Skeletal muscle satellite cell (primary cell): ENCODE data around the gene ADGRV1.
A peak's percentile ranks its signal among the peaks of the same experiment; 100 is the strongest.

ENCODE experiments used
- H3K27me3 ChIP-seq: 2 replicates; pipeline ENCODE4 v1.7.0; 2013; ENCODE audit warnings: low read length; ENCODE audit not compliant: control insufficient read depth, insufficient read depth
- H3K36me3 ChIP-seq: 2 replicates; pipeline ENCODE4 v1.7.0; 2013; ENCODE audit warnings: mild to moderate bottlenecking, control low read depth, low read length; ENCODE audit not compliant: insufficient read depth
- H3K4me1 ChIP-seq: 2 replicates; pipeline ENCODE4 v1.7.0; 2013; ENCODE audit warnings: low read length; ENCODE audit not compliant: control insufficient read depth, insufficient read depth
- H3K4me2 ChIP-seq: 2 replicates; pipeline ENCODE4 v1.7.0; 2013; ENCODE audit warnings: mild to moderate bottlenecking, low read length
- H3K4me3 ChIP-seq: 2 replicates; pipeline ENCODE4 v1.7.0; 2013; ENCODE audit warnings: low read length
- H3K9ac ChIP-seq: 2 replicates; pipeline ENCODE4 v1.7.0; 2013; ENCODE audit warnings: mild to moderate bottlenecking, low read depth, low read length, moderate library complexity
- H3K9me3 ChIP-seq: replicated peaks from 2 replicates; pipeline ENCODE4 v1.7.0; 2013; ENCODE audit warnings: mild to moderate bottlenecking, control low read depth, low read length

ADGRV1 gene

GRCh38 chr5:91070761-91071550, 512.4 kb downstream of the ADGRV1 start:
- no peaks in the 10 kb centered on the region for H3K27me3 ChIP-seq
- H3K4me2 ChIP-seq: no peak overlapping the region
- H3K9me3 ChIP-seq: no peaks in the 10 kb centered on the region
- no peaks in the 10 kb centered on the region for H3K36me3 ChIP-seq
- no peak overlapping the region for H3K4me3 ChIP-seq
- H3K4me1 ChIP-seq: peaks cover 23% of the 10 kb centered on the region
- no peak overlapping the region for H3K9ac ChIP-seq

- H3K36me3 ChIP-seq: no peaks in the 10 kb centered on the region
Measured at GRCh38 chr5:91072881-91073280, 514.3 kb downstream of the ADGRV1 start.

GRCh38 chr5:91074615-91075014, 516.0 kb downstream of the ADGRV1 start:
- H3K9ac ChIP-seq: no peak overlapping the region
- H3K4me3 ChIP-seq: no peak overlapping the region
- H3K9me3 ChIP-seq: no peaks in the 10 kb centered on the region
- peaks cover 46% of the 10 kb centered on the region for H3K4me1 ChIP-seq
- no peaks in the 10 kb centered on the region for H3K36me3 ChIP-seq
- H3K27me3 ChIP-seq: no peaks in the 10 kb centered on the region
- H3K4me2 ChIP-seq: no peak overlapping the region

More at GRCh38 chr5:91072881-91073280, 514.3 kb downstream of the ADGRV1 start:
- Histone ChIP-seq H3K4me2 (peak overlapping the region; percentile 21), H3K9ac (no peak overlapping the region), H3K4me3 (no peak overlapping the region), H3K27me3 (no peaks in the 10 kb centered on the region), H3K4me1 (peaks cover 31% of the 10 kb centered on the region), H3K9me3 (no peaks in the 10 kb centered on the region)

- Histone ChIP-seq H3K4me2 (no peak overlapping the region), H3K4me1 (peaks cover 48% of the 10 kb centered on the region), H3K9ac (no peak overlapping the region), H3K4me3 (no peak overlapping the region), H3K9me3 (no peaks in the 10 kb centered on the region), H3K27me3 (no peaks in the 10 kb centered on the region), H3K36me3 (no peaks in the 10 kb centered on the region)
Measured at GRCh38 chr5:91076138-91076537, 517.5 kb downstream of the ADGRV1 start.

- H3K36me3 ChIP-seq: no peaks in the 10 kb centered on the region
- no peak overlapping the region for H3K9ac ChIP-seq
- peaks cover 46% of the 10 kb centered on the region for H3K4me1 ChIP-seq
- no peak overlapping the region for H3K4me3 ChIP-seq
- no peaks in the 10 kb centered on the region for H3K27me3 ChIP-seq
- no peak overlapping the region for H3K4me2 ChIP-seq
- H3K9me3 ChIP-seq: no peaks in the 10 kb centered on the region
Measured at GRCh38 chr5:91077623-91078022, 519.0 kb downstream of the ADGRV1 start.

- Histone ChIP-seq H3K36me3 (no peaks in the 10 kb centered on the region), H3K4me3 (no peak overlapping the region), H3K9me3 (no peaks in the 10 kb centered on the region), H3K4me2 (peak overlapping the region; percentile 26), H3K4me1 (peaks cover 34% of the 10 kb centered on the region), H3K9ac (no peak overlapping the region), H3K27me3 (no peaks in the 10 kb centered on the region)
Measured at GRCh38 chr5:91079037-91079436, 520.4 kb downstream of the ADGRV1 start.

- H3K4me2 ChIP-seq: no peak overlapping the region
- no peak overlapping the region for H3K9ac ChIP-seq
- H3K4me3 ChIP-seq: no peak overlapping the region
- H3K4me1 ChIP-seq: no peaks in the 10 kb centered on the region
- no peaks in the 10 kb centered on the region for H3K36me3 ChIP-seq
- H3K9me3 ChIP-seq: no peaks in the 10 kb centered on the region
- no peaks in the 10 kb centered on the region for H3K27me3 ChIP-seq
Measured at GRCh38 chr5:91089758-91090157, 531.2 kb downstream of the ADGRV1 start.

GRCh38 chr5:91090995-91091394, 532.4 kb downstream of the ADGRV1 start:
- Histone ChIP-seq H3K27me3 (no peaks in the 10 kb centered on the region), H3K36me3 (no peaks in the 10 kb centered on the region), H3K4me3 (no peak overlapping the region), H3K4me1 (no peaks in the 10 kb centered on the region), H3K4me2 (no peak overlapping the region), H3K9me3 (no peaks in the 10 kb centered on the region), H3K9ac (no peak overlapping the region)

- H3K36me3 ChIP-seq: no peaks in the 10 kb centered on the region
- no peaks in the 10 kb centered on the region for H3K27me3 ChIP-seq
- no peak overlapping the region for H3K4me2 ChIP-seq
- no peaks in the 10 kb centered on the region for H3K9me3 ChIP-seq
- no peaks in the 10 kb centered on the region for H3K4me1 ChIP-seq
- H3K4me3 ChIP-seq: no peak overlapping the region
- H3K9ac ChIP-seq: no peak overlapping the region
Measured at GRCh38 chr5:91091471-91092234, 533.1 kb downstream of the ADGRV1 start.

- no peaks in the 10 kb centered on the region for H3K27me3 ChIP-seq
- no peaks in the 10 kb centered on the region for H3K4me1 ChIP-seq
- no peaks in the 10 kb centered on the region for H3K9me3 ChIP-seq
- H3K36me3 ChIP-seq: no peaks in the 10 kb centered on the region
- H3K9ac ChIP-seq: no peak overlapping the region
- H3K4me3 ChIP-seq: no peak overlapping the region
- H3K4me2 ChIP-seq: no peak overlapping the region
Measured at GRCh38 chr5:91092859-91093783, 534.5 kb downstream of the ADGRV1 start.

GRCh38 chr5:91095313-91095712, 536.7 kb downstream of the ADGRV1 start:
- Histone ChIP-seq H3K4me1 (no peaks in the 10 kb centered on the region), H3K9me3 (no peaks in the 10 kb centered on the region), H3K4me2 (no peak overlapping the region), H3K4me3 (no peak overlapping the region), H3K9ac (no peak overlapping the region), H3K27me3 (no peaks in the 10 kb centered on the region), H3K36me3 (no peaks in the 10 kb centered on the region)
